CD4-positive, alpha-beta T cell treated with Interferon gamma for 1 hour (primary cell): ENCODE measurements around the gene CTBP2.

Experiments used
- DNase-seq: peaks from one replicate; pipeline ENCODE4 v3.0.0-alpha.2; 2020

CTBP2 gene

DNA sequence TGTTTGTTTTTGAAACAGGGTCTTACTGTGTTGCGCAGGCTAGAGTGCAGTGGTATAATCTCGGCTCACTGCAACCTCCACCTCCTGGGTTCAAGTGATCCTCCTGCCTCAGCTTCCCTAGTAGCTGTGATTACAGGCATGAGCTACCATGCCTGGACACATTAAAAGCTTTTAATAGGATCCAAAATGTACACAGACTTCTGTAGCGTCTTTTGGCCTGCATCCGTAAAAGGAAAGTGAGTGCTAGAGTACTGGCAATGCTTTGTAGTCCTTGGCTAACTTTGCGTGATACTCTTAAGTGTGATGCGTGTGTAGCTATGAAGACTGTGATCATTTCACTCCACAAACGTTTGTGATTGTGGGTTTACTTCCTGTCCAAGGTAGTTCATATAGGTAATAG lies 205.1 kb downstream of the CTBP2 start:
- DNase-seq: no peak

- DNase-seq: no peak
Measured at GRCh38 chr10:124953421-124953820, 206.9 kb downstream of the CTBP2 start.

DNA sequence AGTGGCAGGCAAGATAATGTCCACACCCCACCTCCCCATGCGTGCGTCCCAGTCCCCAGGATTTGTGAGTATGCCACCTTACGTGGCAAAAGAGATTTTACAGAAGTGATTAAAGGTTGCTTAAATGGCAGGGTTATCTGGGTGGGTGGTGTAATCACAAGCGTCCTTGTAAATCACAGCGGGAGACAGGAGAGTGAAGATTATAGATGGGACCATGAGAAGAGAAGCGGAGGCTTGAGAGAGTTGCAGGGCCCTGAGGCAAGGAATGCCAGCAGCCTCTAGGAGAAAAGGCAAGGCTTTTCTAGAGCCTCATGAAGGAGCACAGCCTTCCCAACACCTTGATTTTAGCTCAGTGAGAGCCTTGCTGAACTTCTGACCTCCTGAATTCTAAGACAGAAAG lies 208.2 kb downstream of the CTBP2 start:
- DNase-seq: no peak

- no peak for DNase-seq
Measured at GRCh38 chr10:124949543-124949942, 210.8 kb downstream of the CTBP2 start.

DNA sequence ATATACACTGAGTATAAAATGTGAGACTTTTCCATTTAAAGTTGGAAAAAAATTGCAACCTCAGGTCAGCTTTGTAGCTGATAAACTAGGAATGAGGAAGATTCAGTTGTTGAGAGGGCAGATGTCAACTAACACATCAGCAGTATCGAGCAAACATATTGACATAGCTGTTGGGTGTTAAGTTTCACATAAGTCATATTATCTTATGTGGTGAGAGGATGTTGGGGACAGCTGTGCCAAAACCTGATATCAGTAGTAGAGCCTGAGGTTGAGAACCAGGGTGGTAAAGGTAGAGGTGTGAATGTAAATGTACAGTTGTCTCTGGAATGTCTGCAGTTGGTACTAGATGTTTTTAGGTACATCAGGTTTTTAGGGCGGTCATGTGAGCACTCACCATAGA lies 213.4 kb downstream of the CTBP2 start:
- DNase-seq: no peak

- no peak for DNase-seq
Measured at GRCh38 chr10:124944982-124945381, 215.4 kb downstream of the CTBP2 start.

- no peak for DNase-seq
Measured at GRCh38 chr10:124943301-124944092, 216.9 kb downstream of the CTBP2 start.

GRCh38 chr10:124942317-124943169 lies 217.8 kb downstream of the CTBP2 start:
- no peak for DNase-seq

DNA sequence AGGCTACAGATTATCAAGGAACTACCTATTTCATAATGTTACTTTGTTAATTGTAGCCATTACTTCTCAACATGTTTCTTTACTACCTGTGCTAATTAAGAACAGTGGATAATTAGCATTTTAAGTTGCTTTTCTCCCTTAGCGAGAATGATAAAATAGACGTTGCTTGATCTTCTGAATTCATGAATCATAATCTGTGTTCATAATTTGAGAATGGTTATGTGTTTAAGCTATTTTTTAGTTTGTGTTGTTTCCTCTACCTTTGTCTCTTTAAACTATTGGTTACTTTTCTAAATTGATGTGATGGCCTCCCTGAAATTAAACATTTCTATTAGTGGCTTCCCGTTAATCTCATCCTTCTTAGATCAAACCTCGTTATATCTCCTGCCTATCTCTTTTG lies 218.5 kb downstream of the CTBP2 start, which contains the start of gene ZRANB1:
Gene ZRANB1, plus strand, starts transcription at position 301 of the 400 bp plus-strand sequence. CDS start 371 bp downstream, outside the sequence.
- no peak for DNase-seq

DNA sequence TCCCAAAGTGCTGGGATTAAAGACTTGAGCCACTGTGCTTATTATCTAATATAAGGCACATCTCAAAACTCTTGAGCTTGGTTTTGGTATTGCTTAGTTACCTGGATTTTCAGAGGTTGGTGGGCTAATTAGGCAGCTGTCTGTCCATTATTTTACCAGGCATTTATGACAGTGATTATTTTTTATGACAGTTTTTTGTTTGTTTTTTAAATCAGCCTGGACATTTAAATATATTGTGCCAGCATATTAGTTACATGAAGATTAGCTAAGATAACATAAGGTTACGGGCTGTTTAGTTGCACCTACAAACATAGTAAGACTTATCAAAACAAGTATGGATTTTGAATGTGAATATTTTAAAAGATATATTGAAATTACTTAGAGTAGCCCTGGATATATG lies 221.1 kb downstream of the CTBP2 start:
- DNase-seq: no peak

DNA sequence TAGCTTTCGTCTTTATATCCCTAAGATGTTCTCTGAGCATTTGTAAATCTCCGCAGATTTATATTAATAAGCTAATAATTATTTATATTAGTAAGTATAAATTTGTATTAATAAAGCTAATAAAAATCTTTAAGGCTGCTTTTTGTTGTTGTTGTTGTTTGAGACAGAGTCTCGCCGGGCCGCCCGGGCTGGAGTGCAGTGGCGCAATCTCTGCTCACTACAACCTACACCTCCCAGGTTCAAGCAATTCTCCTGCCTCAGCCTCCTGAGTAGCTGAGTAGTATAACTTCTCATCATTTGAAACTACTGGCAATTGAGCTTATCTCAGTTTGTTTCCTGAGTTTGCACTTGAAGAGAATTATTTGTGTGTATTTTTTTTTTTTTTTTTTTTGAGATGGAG lies 223.6 kb downstream of the CTBP2 start:
- no peak for DNase-seq

DNA sequence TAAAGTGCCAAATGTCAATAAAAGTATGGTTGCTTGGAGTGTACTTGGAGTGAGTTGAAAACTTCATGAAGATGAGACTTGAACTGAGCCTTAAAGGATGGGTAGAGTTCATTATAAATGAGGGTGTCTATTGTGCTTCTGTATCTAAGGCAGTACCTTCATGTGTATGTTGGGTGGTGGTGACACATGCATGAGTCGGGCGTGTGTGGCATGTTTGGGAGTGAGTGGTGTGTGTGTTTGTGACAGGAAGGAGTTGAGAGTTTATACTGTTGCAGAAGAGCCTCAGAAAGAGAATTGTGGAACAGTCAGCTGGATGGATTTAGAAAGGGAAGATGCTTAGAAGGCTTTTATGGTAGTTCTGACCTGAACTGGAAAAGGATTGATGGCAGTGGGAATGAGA lies 224.4 kb downstream of the CTBP2 start:
- no peak for DNase-seq
